DND-41 (cell line): ENCODE measurements around the gene UPK1B.
"Not testable (repeated sequence)": the region's sequence is repeated elsewhere in the genome, so short reads cannot be mapped to it uniquely, and the experiment has no call there.

Source experiments
- ATAC-seq: fragments of 200-7000 bp; cut with Tn5 transposase; 3 replicates; pipeline ENCODE4 v1.9.1; 2021; ENCODE audit warnings: low read depth; ENCODE audit not compliant: insufficient read depth
- DNase-seq: peaks from one replicate; pipeline ENCODE4 v3.0.0-alpha.2; 2020
- H2AFZ ChIP-seq: 2 replicates; pipeline ENCODE4 v1.6.0; 2012; ENCODE audit warnings: low read depth, low read length
- H3K27ac ChIP-seq: 2 replicates; pipeline ENCODE4 v1.5.1; 2012; ENCODE audit warnings: low read length, inconsistent platforms
- H3K27me3 ChIP-seq: fragments of 200-600 bp; sonication (generic); 2 replicates; pipeline ENCODE4 v1.6.0; 2012; ENCODE audit warnings: low read length, mild to moderate bottlenecking, inconsistent platforms; ENCODE audit not compliant: insufficient read depth, poor library complexity
- H3K36me3 ChIP-seq: 2 replicates; pipeline ENCODE4 v1.5.1; 2012; ENCODE audit warnings: low read length, inconsistent platforms; ENCODE audit not compliant: insufficient read depth
- H3K4me1 ChIP-seq: 2 replicates; pipeline ENCODE4 v1.5.1; 2012; ENCODE audit warnings: mild to moderate bottlenecking, low read length; ENCODE audit not compliant: insufficient read depth
- H3K4me2 ChIP-seq: 2 replicates; pipeline ENCODE4 v1.6.0; 2012; ENCODE audit warnings: mild to moderate bottlenecking, moderate library complexity, low read length, inconsistent platforms; ENCODE audit not compliant: insufficient read depth
- H3K4me3 ChIP-seq, 2 experiments: fragments of 200-600 bp in 1 of 2; shearing (Covaris generic) in 1 of 2; 2 replicates each; pipeline ENCODE4 v1.5.1; 2012 to 2016; ENCODE audit warnings: inconsistent platforms in 2 of 2, low read length in 2 of 2, mild to moderate bottlenecking in 2 of 2, low read depth in 1 of 2, moderate library complexity in 1 of 2
- H3K79me2 ChIP-seq: 2 replicates; pipeline ENCODE4 v1.6.0; 2012; ENCODE audit warnings: low read length, inconsistent platforms; ENCODE audit not compliant: insufficient read depth
- H3K9ac ChIP-seq: 2 replicates; pipeline ENCODE4 v1.6.0; 2012; ENCODE audit warnings: low read depth, mild to moderate bottlenecking, inconsistent platforms, low read length, moderate library complexity
- H3K9me3 ChIP-seq: 2 replicates; pipeline ENCODE4 v1.5.1; 2012; ENCODE audit warnings: low read length, moderate library complexity, mild to moderate bottlenecking, inconsistent platforms; ENCODE audit not compliant: insufficient read depth, severe bottlenecking
- H4K20me1 ChIP-seq: 2 replicates; pipeline ENCODE4 v1.6.0; 2012; ENCODE audit warnings: low read length; ENCODE audit not compliant: insufficient read depth
- EZH2 ChIP-seq: IDR thresholded peaks from 3 replicates; pipeline ENCODE4 v1.6.1; 2012; ENCODE audit warnings: borderline replicate concordance, low read depth, mild to moderate bottlenecking, moderate library complexity, low read length, inconsistent platforms; ENCODE audit not compliant: severe bottlenecking
- TF ChIP-seq, protein P1 (sequence below): IDR thresholded peaks from 2 replicates; pipeline ENCODE4 v1.5.1; 2012; ENCODE audit warnings: borderline replicate concordance, low read length, moderate library complexity, mild to moderate bottlenecking; ENCODE audit not compliant: poor library complexity, severe bottlenecking; ENCODE audit errors: extremely low read depth

Gene UPK1B

DNA sequence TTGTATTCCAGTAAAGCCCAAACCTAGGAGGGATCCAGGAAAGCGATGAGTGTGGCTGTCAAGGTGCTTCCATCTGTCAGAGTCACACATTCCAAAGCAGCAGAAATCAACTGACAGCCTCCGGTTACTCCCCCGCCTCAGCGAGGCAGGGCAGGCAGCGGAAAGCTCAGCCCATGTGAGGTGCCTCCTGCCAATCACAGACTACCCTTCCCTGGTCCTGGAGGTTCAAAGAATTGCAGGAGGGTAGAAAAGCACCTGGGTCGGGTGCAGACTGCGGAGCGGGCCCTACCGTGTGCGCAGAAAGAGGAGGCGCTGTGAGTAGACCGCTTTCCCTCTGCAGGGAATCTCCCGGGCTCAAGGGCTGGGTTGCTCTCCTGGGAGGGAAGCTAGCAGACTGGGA, at the start of gene UPK1B:
UPK1B (plus strand) TSS at position 274 of the 400 bp plus-strand sequence. CDS start 13,144 bp downstream, outside the sequence.
- no peak for DNase-seq
- Histone ChIP-seq H3K27me3 (peaks cover 5% of the 10 kb centered on the region), H3K4me3 (no peak within 1 kb of the TSS)

DNA sequence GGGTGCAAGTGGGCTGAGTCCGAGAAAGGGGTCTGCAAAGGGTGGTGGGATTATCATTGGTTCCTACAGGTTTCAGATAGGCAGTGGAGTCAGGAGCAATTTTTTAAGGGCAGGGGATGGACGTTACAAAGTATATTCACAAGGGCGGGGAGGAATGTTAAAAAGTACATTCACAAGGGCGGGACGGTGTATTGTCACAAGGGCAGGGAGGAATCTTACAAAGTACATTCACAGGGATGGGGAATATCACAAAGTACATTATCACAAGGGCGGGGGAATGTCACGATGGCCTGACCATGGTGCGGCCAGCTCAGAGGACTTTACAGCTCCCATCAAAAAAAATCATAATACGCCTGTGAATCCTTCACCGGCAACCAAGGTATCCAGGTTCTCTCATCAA, 48.1 kb upstream of the UPK1B start:
- Histone ChIP-seq H3K4me2 (no peak overlapping the region), H3K36me3 (no peaks in the 10 kb centered on the region), H3K4me3 (no peak overlapping the region), H2AFZ (no peak overlapping the region), H3K9ac (no peak overlapping the region), H3K79me2 (no peaks in the 10 kb centered on the region), H3K4me1 (no peaks in the 10 kb centered on the region), H3K27me3 (no peaks in the 10 kb centered on the region), H4K20me1 (no peaks in the 10 kb centered on the region), H3K27ac (no peak overlapping the region), H3K9me3 (no peaks in the 10 kb centered on the region)
- DNase-seq: no peak
- no peak for ATAC-seq
- no peak for TF ChIP-seq EZH2
- TF ChIP-seq, protein P1, sequence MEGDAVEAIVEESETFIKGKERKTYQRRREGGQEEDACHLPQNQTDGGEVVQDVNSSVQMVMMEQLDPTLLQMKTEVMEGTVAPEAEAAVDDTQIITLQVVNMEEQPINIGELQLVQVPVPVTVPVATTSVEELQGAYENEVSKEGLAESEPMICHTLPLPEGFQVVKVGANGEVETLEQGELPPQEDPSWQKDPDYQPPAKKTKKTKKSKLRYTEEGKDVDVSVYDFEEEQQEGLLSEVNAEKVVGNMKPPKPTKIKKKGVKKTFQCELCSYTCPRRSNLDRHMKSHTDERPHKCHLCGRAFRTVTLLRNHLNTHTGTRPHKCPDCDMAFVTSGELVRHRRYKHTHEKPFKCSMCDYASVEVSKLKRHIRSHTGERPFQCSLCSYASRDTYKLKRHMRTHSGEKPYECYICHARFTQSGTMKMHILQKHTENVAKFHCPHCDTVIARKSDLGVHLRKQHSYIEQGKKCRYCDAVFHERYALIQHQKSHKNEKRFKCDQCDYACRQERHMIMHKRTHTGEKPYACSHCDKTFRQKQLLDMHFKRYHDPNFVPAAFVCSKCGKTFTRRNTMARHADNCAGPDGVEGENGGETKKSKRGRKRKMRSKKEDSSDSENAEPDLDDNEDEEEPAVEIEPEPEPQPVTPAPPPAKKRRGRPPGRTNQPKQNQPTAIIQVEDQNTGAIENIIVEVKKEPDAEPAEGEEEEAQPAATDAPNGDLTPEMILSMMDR: no peak

More for the DNA sequence above, at the start of gene UPK1B:
- no peak within 1 kb of the TSS for H3K4me2 ChIP-seq
- ATAC-seq: no peak
- H3K9ac ChIP-seq: no peak within 1 kb of the TSS
- no peaks in the 10 kb centered on the region for H4K20me1 ChIP-seq
- H2AFZ ChIP-seq: no peak within 1 kb of the TSS
- no peak within 1 kb of the TSS for H3K27ac ChIP-seq
- H3K4me1 ChIP-seq: no peaks in the 10 kb centered on the region
- no peak for TF ChIP-seq EZH2
- TF ChIP-seq, protein P1: no peak
- H3K79me2 ChIP-seq: no peaks in the 10 kb centered on the region
- no peaks in the 10 kb centered on the region for H3K36me3 ChIP-seq
- no peaks in the 10 kb centered on the region for H3K9me3 ChIP-seq

DNA sequence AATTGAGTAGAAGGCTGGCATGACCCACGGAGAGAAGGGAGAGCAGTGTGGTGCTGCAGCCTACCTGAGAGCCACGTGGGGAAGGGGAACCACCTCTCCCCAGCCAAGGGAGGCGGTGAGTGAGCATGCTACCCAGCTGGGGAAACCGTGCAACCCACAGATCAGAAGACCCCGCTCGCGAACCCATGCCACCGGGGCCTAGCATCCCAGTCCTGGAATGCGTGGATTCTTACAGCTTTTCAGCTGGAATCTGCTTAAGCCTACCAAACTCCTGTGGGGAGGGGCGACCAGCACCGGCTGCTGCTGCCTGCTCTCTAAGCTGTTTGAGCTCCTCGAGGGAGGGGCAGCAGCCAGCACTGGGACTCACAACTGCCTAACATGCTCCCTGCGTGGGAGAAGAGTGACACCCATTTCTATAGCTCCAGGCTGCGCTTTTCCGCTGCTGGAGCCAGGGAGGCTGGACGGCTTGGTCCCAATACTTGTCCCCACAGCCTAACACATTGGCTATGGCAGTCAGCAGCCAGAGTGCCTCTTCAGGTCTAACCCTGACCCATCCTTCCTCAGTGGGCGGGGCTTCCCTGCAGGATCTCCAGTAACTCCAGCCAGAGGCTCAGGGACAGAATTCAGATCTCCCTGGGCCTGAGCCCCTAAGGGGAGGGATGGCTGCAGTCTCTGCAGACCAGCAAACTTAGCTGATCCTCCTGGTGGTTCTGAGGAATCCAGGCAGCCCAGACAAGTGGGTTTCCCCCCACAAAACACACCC, 47.5 kb upstream of the UPK1B start:
- Histone ChIP-seq H3K27me3 (no peaks in the 10 kb centered on the region), H3K9me3 (no peaks in the 10 kb centered on the region), H3K79me2 (no peaks in the 10 kb centered on the region), H3K4me2 (no peak overlapping the region), H3K9ac (no peak overlapping the region), H3K4me3 (no peak overlapping the region), H3K36me3 (no peaks in the 10 kb centered on the region), H3K4me1 (no peaks in the 10 kb centered on the region), H2AFZ (no peak overlapping the region), H4K20me1 (no peaks in the 10 kb centered on the region), H3K27ac (no peak overlapping the region)
- TF ChIP-seq, protein P1: no peak
- no peak for TF ChIP-seq EZH2
- ATAC-seq: no peak
- DNase-seq: no peak

DNA sequence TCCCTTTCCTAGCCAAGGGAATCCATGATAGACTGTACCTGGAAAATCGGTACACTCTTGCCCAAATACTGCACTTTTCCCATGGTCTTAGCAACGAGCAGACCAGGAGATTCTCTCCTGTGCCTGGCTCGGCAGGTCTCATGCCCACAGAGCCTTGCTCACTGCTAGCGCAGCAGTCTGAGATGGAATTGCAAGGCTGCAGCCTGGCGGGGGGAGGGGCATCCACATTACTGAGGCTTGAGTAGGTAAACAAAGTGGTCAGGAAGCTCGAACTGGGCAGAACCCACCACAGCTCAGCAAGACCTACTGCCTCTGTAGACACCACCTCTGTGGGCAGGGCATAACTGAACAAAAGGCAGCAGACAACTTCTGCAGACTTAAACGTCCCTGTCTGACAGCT, 43.1 kb upstream of the UPK1B start:
- not testable (repeated sequence) for H3K27me3 ChIP-seq, ATAC-seq, H3K4me1 ChIP-seq, H3K27ac ChIP-seq, H4K20me1 ChIP-seq, H3K9ac ChIP-seq, H3K9me3 ChIP-seq, H3K4me2 ChIP-seq, H3K4me3 ChIP-seq, H2AFZ ChIP-seq, H3K36me3 ChIP-seq, H3K79me2 ChIP-seq, DNase-seq

- H3K4me2 ChIP-seq, H3K4me1 ChIP-seq, ATAC-seq, H2AFZ ChIP-seq, H3K9ac ChIP-seq, H3K27me3 ChIP-seq, H3K79me2 ChIP-seq, H3K27ac ChIP-seq, H4K20me1 ChIP-seq, H3K4me3 ChIP-seq, H3K36me3 ChIP-seq, DNase-seq, H3K9me3 ChIP-seq: not testable (repeated sequence)
These were observed 41.1 kb upstream of the UPK1B start for GRCh38 chr3:119132291-119132690.

DNA sequence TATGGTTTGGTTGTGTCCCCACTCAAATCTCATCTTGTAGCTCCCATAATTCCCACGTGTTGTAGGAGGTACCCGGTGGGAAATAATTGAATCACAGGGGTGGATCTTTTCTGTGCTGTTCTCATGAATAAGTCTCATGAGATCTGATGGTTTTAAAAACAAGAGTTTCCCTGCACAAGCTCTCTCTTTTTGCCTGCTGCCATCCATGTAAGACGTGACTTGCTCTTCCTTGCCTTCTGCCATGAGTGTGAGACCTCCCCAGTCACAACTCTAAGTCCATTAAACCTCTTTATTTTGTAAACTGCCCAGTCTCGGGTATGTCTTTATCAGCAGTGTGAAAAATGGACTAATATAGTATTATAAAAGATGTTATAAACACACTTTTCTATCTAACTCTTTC, 34.0 kb upstream of the UPK1B start:
- not testable (repeated sequence) for H3K9ac ChIP-seq, DNase-seq, H3K27me3 ChIP-seq, H2AFZ ChIP-seq, H3K27ac ChIP-seq, H3K4me1 ChIP-seq, ATAC-seq, H3K36me3 ChIP-seq, H3K4me2 ChIP-seq, H3K79me2 ChIP-seq, H4K20me1 ChIP-seq, H3K9me3 ChIP-seq, H3K4me3 ChIP-seq
